ENCODE results near the gene TRIM28. TPM values are rescaled to one million over a fixed set of nuclear protein-coding genes. Genes with fewer than 3 reads are reported as not detected.

Gene TRIM28
- total RNA-seq, 4 donors from 2014 or later, result 195 to 237 (median 218) TPM

GRCh38 chr19:58555369-58555885, 11.6 kb downstream of the TRIM28 start:
- 57% methylated on average over 4 of the region's 4 CpGs for WGBS, 2 donors
- no peaks in the 10 kb centered on the region for H3K27me3 ChIP-seq
- no peaks in the 10 kb centered on the region for H3K9me3 ChIP-seq
- DNase-seq, result peak in 1 of 2 donors; percentile 22
- H3K4me3 ChIP-seq (replicated peaks in 1 of 3), result peak overlapping the region in 1 of 3 donors; percentile 72
- peaks cover 31 to 40% of the 10 kb centered on the region in 2 donors for H3K36me3 ChIP-seq
- intact Hi-C loops (cut with DNase I), result no loop called here
- peak overlapping the region; percentile 56 to 89 (median 88) for H3K27ac ChIP-seq
- TF ChIP-seq CTCF (IDR thresholded peaks at IDR 0.05) (no peak), POLR2A (IDR thresholded peaks at IDR 0.05) (no peak)
- H3K4me1 ChIP-seq, result peaks cover 33 to 44% of the 10 kb centered on the region in 2 donors

- intact Hi-C loops (cut with DNase I), result no loop called here
- TF ChIP-seq POLR2A (IDR thresholded peaks at IDR 0.05), result no peak
- no peak for TF ChIP-seq CTCF (IDR thresholded peaks at IDR 0.05)
- Histone ChIP-seq H3K27me3 (no peaks in the 10 kb centered on the region), H3K9me3 (no peaks in the 10 kb centered on the region), H3K27ac (peak overlapping the region in 1 of 3 donors; percentile 88), H3K4me3 (replicated peaks in 1 of 3) (no peak overlapping the region), H3K36me3 (peaks cover 25 to 34% of the 10 kb centered on the region in 2 donors), H3K4me1 (peaks cover 33 to 44% of the 10 kb centered on the region in 2 donors)
- DNase-seq, result no peak
- 88 to 90% methylated on average over 8 to 16 of the region's 16 CpGs for WGBS, 2 donors
Measured at GRCh38 chr19:58555920-58556621, 12.2 kb downstream of the TRIM28 start.

- peak overlapping the region in 1 of 3 donors; percentile 90 for H3K4me3 ChIP-seq (replicated peaks in 1 of 3)
- TF ChIP-seq POLR2A (IDR thresholded peaks at IDR 0.05) (no peak), CTCF (IDR thresholded peaks at IDR 0.05) (no peak)
- peak overlapping the region in 2 of 3 donors; percentile 98 to 100 for H3K27ac ChIP-seq
- DNase-seq, result no peak
- H3K36me3 ChIP-seq, result peaks cover 20 to 27% of the 10 kb centered on the region in 2 donors
- WGBS, 2 donors, result 58 to 61% methylated on average over 10 of the region's 10 CpGs
- H3K27me3 ChIP-seq, result no peaks in the 10 kb centered on the region
- H3K4me1 ChIP-seq, result peaks cover 33 to 50% of the 10 kb centered on the region in 2 donors
- intact Hi-C loops (cut with DNase I), result no loop called here
- H3K9me3 ChIP-seq, result no peaks in the 10 kb centered on the region
Measured at GRCh38 chr19:58556622-58557220, 12.9 kb downstream of the TRIM28 start.

- intact Hi-C loops (cut with DNase I), result no loop called here
- no peak for TF ChIP-seq CTCF (IDR thresholded peaks at IDR 0.05)
- TF ChIP-seq POLR2A (IDR thresholded peaks at IDR 0.05), result no peak
- H3K9me3 ChIP-seq, result no peaks in the 10 kb centered on the region
- H3K4me1 ChIP-seq, result peaks cover 40 to 57% of the 10 kb centered on the region in 2 donors
- DNase-seq, result no peak
- peak overlapping the region; percentile 87 to 100 (median 98) for H3K27ac ChIP-seq
- peak overlapping the region; percentile 61 to 90 (median 83) for H3K4me3 ChIP-seq (replicated peaks in 1 of 3)
- H3K27me3 ChIP-seq, result no peaks in the 10 kb centered on the region
- peaks cover 14 to 20% of the 10 kb centered on the region in 2 donors for H3K36me3 ChIP-seq
- WGBS, 2 donors, result 30 to 35% methylated on average over 12 of the region's 12 CpGs
Measured at GRCh38 chr19:58557221-58558065, 13.6 kb downstream of the TRIM28 start.

Data from thyroid gland (tissue), 4 donors.